ENCODE measurements around the gene VAV2.

VAV2 gene

GRCh38 chr9:133949486-133950061 lies 42.5 kb downstream of the VAV2 start:
- no peak for DNase-seq (ENCODE audit: low read depth)
- no peak for TF ChIP-seq CTCF (conservative IDR thresholded peaks at IDR 0.05; ENCODE audit: control insufficient read depth, insufficient read depth, low read depth, low read length)
- H3K4me3 ChIP-seq (ENCODE audit: control insufficient read depth, low read depth, low read length): no peak overlapping the region

- no peak overlapping the region for H3K4me3 ChIP-seq (ENCODE audit: control insufficient read depth, low read depth, low read length)
- DNase-seq (ENCODE audit: low read depth): no peak
- no peak for TF ChIP-seq CTCF (conservative IDR thresholded peaks at IDR 0.05; ENCODE audit: control insufficient read depth, insufficient read depth, low read depth, low read length)
Measured at GRCh38 chr9:133948561-133949485, 43.3 kb downstream of the VAV2 start.

GRCh38 chr9:133948131-133948530 lies 44.0 kb downstream of the VAV2 start:
- H3K4me3 ChIP-seq (ENCODE audit: control insufficient read depth, low read depth, low read length): no peak overlapping the region
- no peak for DNase-seq (ENCODE audit: low read depth)
- no peak for TF ChIP-seq CTCF (conservative IDR thresholded peaks at IDR 0.05; ENCODE audit: control insufficient read depth, insufficient read depth, low read depth, low read length)

- H3K4me3 ChIP-seq (ENCODE audit: control insufficient read depth, low read depth, low read length): no peak overlapping the region
- DNase-seq (ENCODE audit: low read depth): no peak
- TF ChIP-seq CTCF (conservative IDR thresholded peaks at IDR 0.05; ENCODE audit: control insufficient read depth, insufficient read depth, low read depth, low read length): no peak
Measured at GRCh38 chr9:133946840-133947486, 45.2 kb downstream of the VAV2 start.

- TF ChIP-seq CTCF (conservative IDR thresholded peaks at IDR 0.05; ENCODE audit: control insufficient read depth, insufficient read depth, low read depth, low read length): no peak
- no peak overlapping the region for H3K4me3 ChIP-seq (ENCODE audit: control insufficient read depth, low read depth, low read length)
- DNase-seq (ENCODE audit: low read depth): no peak
Measured at GRCh38 chr9:133945977-133946753, 46.0 kb downstream of the VAV2 start.

GRCh38 chr9:133945314-133945975 lies 46.7 kb downstream of the VAV2 start:
- no peak for TF ChIP-seq CTCF (conservative IDR thresholded peaks at IDR 0.05; ENCODE audit: control insufficient read depth, insufficient read depth, low read depth, low read length)
- H3K4me3 ChIP-seq (ENCODE audit: control insufficient read depth, low read depth, low read length): no peak overlapping the region
- no peak for DNase-seq (ENCODE audit: low read depth)

All from fibroblast of mammary gland (primary cell).